HUDEP-2 (cell line): ENCODE measurements around the gene BPIFB3.
"Not testable (repeated sequence)": the region's sequence is repeated elsewhere in the genome, so short reads cannot be mapped to it uniquely, and the experiment has no call there.

Experiments
- DNase-seq, 76 experiments: peaks; one replicate each; lab custom pipeline; 2025; ENCODE audit not compliant: unreplicated experiment in 76 of 76; lab: John Stamatoyannopoulos, UW

BPIFB3 gene

DNA sequence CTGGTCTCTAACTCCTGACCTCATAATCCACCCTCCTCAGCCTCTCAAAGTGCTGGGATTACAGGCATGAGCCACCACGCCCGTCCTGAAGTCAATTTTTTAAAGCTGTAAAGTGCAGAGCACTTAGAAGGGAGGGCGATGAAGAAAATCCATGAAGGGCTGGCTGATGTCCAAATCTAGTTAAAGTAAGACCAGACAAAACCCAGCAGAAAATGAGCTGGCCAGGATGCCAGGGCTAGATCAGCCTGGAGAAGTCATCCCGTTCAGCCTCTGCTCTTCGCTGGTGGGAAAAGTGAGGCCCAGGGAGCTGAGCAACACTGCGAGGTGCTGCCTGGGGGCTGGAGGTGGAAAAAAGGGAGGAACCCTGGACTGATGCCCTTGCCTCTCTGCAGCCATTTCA is 28.8 kb downstream of the BPIFB3 start:
- DNase-seq: peak in 1 of 76 experiments; percentile 3

DNA sequence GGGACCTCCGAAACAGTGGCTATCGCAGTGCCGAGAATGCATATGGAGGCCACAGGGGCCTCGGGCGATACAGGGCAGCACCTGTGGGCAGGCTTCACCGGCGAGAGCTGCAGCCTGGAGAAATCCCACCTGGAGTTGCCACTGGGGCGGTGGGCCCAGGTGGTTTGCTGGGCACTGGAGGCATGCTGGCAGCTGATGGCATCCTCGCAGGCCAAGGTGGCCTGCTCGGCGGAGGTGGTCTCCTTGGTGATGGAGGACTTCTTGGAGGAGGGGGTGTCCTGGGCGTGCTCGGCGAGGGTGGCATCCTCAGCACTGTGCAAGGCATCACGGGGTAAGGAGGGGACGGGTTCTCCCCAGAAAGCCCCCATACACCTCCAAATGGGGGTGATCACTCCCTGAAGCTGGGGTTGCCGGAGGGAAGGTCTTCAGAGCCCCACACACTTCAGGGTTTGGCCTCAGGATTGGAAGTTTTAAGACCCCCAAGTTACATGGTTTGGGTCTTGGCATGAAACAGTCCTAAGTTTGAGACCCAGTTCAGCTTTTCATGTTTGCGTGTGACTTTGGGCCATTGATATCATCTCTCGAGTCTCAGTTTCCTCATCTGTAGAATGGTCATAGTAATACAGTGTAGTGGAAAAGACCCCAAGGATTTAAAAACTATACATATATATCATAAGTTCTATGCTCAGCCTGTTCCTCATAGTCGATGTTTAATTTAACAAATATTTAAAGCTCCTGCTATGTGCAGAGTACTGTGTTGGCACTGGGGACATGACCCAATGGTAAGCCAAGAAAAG is 30.0 kb downstream of the BPIFB3 start:
- no peak for DNase-seq

DNA sequence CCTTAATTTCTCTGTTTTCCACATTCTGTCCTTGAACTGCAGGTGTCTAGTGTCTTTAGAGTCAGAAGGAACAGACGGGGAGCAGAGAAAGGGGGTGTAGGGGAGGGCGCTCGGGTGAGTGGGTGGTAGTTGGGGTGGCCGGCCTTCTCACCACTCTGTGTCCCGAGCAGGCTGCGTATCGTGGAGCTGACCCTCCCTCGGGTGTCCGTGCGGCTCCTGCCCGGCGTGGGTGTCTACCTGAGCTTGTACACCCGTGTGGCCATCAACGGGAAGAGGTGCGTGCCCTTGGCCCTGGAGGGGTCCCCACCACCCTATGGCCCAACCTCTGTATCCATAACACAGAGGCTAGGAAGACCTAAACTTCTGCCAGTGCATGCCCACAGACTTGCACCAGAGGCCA is 31.0 kb downstream of the BPIFB3 start:
- DNase-seq: no peak

DNA sequence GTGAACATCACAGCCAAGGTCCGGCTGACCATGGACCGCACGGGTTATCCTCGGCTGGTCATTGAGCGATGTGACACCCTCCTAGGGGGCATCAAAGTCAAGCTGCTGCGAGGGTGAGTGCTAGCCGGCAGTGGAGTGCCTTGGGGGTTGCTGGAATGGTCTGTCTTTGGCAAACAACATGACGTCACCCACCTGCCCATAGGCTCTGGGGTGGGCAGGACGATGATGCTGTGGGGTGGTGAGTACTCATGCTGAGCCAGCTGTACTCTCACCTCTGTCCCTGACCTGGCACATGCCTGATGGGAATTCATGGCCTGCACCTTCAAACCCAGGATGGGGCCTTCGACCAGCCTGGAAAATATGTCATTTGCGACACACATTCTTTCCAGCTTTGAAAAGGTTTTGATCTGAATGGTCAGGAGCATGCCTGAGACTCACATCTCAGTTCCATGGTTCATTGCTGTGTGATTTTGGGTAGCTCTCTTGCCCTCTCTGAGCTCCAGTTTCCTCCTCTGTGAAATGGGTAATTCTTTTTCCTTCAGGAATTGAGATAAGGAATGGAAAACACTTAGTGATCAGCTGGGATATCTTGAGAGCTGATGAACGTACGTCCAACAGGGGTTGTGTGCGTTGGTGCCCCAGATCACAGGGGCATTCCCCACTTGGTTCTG is 32.5 kb downstream of the BPIFB3 start:
- no peak for DNase-seq

DNA sequence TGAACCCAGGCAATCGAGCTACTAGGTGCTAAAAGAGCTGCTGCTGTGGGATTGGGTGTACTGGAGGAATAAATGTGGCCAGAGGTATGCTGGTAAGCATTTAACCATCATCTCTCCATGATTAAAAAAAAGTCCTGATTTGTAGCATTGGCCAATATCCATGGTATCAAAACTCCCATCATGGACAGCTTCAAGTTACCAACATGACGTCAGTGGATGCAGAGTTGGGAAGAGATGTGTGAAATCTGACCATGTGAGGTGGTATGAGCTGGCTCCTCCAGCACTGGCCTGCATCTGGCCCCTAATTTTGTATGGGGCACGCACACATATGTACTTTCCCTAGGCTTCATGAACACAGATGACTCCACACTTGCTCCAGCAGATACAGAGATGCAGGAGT is 37.4 kb downstream of the BPIFB3 start:
- DNase-seq: no peak

DNA sequence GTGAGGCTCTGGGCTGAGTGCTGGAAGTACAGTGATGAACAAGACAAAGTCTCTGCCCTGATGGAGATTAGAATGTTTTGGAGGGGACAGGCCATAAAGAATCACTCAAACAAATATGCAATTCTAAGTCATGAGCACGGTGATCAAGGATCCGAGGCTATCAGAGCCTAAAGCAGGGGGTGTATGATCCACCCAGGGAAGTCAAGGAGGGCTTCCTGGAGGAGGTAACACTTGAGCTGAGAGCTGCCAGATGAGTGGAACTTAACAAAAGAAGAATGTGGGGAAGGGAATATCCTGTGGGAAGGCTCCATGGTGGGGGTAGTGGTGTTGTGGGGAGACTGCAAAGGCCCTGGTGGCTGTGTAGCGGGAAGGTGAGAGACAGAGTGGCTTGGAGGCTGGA is 38.0 kb downstream of the BPIFB3 start:
- no peak for DNase-seq

DNA sequence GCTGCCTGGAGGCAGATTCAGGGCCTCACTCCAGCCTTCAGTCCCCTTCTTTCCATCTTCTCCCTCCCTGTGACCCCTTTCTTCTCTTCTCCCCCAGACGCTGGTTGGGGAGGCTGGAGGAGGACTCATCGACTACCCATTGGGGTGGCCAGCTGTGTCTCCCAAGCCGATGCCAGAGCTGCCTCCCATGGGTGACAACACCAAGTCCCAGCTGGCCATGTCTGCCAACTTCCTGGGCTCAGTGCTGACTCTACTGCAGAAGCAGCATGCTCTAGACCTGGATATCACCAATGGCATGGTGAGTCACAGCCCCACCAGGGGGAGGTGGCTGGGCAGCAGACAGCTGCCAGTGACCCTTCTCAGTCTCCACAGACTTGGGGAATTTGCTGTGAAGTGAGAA is 38.7 kb downstream of the BPIFB3 start:
- DNase-seq: no peak

DNA sequence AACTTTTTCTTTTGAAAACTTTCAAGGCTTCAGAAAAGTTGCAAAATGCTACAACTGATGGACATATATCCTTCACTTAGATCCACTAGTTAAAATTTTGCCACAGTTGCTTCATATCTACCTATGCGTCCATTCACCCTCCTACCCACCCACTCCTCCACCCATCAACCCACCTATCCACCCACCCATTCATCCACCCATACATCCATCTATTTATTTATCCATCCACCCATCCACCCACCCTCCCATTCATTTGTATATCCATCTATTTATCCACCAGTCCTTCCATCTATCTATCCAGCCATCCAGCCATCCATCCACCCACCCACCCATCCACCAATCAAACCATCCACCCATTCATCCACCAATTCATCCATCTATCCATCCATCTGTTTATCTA is 39.4 kb downstream of the BPIFB3 start:
- DNase-seq: no peak

DNA sequence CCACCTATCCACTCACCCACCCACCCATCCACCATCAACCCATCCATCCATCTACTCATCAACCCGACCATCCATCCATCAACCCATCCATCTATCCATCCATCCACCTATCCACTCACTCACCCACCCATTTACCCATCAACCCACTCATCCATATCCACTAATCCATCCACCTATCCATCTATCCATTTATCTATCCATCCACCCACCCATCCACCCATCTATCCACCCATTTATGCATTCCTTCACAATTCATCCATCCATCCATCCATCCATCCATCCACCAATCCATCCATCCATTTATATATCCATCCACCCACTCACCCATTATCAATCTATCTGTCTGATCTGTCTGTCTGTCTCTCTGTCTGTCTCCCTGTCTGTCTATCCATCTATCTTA is 39.9 kb downstream of the BPIFB3 start:
- no peak for DNase-seq

DNA sequence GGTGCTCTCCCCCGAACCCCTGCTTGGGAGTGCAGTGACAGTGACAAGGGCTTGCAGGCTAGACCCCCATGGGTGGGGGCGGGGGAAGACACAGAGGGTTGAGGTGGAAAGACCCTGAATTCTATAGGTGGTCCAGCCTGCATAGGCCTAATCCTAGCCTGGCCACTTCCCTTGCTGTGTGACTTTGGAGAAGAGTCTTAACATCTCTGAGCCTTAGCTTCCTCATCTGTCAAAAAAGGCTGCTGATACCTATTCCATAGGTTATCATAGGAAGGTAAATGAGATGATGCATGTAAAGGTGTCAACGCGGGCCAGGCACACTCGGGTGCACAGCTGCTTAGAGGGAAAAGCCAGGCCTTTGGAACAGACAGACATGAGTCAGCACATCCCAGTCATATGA is 41.5 kb downstream of the BPIFB3 start:
- no peak for DNase-seq

DNA sequence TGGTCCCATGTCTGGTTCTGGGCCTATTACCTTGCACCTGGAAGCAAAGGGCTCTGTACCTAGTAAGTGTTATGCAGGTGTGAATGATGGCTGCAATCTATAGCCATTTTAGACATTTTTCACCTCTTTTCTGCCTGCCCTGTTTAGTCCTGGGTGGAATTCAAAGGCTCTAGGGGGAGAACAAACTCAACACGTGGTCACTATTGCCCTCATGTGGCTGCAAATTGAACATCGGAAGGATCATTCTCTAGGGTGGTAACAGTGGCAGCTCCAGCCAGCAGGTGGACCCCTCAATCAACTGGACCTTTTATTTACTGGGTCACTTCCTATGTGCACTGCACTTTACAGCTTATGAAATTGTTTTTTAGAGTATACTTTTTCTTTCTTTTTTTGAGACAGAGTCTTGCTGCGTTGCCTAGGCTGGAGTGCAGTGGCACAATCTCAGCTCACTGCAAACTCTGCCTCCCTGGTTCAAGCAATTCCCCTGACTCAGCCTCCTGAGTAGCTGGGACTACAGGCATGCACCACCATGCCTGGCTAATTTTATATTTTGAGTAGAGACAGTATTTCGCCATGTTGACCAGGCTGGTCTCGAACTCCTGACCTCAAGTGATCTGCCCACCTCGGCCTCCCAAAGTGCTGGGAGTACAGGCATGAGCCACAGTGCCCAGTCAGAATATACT is 42.3 kb downstream of the BPIFB3 start:
- peak in 42 of 76 experiments; percentile 0 to 66 (median 22) for DNase-seq

DNA sequence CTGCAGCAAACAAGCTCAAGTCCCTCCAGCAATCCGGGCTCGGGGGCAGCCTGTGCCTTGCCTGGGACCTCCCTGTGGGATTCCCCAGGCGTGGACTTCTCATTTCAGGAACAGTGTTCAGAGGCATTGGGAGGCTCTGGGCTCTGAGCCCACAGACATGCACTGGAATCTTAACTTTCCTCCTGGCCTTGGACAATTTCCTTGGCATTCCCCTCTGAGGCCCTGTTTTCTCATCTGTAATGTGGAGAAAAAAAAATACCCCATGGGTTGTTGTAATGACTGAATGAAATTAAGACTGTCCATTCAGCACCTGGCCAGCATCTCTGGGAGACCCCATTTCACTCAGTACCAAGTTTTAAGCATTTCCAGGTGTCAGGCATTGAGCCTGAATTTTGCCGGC is 43.3 kb downstream of the BPIFB3 start:
- DNase-seq: no peak

DNA sequence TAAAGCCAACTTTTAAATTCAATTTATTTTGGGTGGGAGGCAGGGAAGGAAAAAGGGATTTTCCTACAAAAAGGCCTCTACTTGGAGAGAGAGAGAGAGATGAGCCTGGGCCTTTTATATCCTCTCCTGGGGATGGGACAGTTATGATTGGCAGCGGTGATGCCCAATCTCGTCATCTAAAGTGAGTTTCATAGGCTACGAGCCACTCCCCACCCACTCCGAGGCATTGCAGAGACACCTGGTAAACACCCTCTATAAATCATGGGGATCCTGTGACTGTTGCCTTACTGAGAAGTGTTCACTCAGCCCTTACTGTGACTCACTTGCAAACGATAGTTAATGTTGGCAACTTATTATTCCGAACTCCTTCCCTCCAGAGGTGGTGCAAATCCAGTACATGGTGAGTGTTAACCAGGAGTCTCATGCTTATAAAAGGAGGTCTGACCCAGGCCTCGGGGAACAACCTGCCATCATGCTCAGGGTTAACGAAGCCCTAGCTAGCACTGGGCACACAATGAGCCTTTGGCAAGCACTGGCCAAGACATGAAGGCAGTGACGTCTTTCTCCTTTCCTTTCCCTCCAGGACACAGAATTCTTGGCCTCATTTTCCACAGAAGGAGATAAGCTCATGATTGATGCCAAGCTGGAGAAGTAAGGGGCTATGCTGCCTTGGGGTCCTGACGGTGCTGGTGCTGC is 46.3 kb downstream of the BPIFB3 start:
- DNase-seq: no peak

DNA sequence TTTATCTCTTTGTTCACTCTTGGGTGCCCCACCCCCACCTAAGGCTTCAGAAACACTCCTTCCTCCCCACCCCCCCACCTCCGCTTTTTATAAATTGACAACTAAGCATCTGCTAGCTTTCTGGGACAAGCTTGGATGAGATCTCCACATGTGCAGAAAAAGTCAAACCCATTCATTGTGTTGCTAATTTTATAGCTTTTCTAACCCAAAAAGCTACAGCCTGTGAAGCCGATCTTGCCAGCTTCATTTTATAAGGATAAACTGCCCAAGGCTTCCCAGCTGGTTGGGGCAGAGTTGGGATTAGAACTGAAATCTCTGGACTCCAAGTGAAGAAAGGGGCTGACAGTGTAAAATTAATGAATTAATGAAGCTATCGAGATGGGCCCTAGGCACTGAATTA is 49.9 kb downstream of the BPIFB3 start:
- DNase-seq: no peak

DNA sequence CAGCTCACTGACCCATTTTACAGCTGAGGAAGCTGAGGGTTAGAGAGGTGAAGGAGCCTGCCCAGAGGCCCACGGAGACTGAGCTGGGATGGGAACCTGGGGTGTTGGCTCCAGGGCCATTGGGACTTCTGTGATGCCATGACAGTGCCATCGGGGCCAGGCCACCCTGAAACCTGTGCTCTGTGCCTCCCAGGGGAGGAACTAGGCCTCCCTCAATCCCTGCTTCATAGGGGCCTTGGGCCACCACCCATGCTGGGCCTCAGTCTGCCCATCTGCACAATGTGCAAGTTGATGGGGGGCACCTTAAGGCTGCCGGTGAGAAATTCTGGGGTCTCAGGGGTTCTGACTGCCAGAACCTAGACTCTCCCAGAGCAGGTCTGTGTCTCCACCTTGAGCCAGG is 50.6 kb downstream of the BPIFB3 start:
- no peak for DNase-seq

DNA sequence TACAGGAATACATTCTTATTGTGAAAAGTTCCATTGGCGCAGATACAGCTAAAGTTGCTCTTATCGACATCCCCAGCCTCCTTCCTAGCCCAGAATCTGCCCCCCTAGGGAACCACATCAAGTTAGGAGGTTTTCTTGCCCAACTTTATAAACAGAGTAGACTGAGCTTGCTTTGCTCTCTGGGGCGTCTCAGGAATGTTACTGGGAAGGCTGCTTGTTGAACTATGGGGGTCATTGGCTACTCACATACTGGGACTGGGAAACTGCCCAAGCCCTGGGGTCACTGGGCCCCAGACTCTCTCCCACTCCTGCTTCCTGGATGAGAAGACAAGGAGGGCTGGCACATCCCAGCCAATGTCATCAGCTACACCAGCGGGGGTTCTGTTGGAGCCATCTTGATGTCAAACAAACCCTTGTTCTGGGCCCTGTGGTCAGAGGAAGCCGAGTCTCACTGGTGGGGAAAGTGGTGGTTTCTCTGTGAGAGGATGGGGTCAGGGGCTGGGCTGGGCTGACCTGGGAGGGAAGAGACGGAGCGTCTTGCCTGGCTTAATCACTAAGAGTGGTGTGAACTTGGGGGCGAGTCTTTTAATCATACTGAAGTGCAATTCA is 51.7 kb downstream of the BPIFB3 start:
- DNase-seq: no peak

DNA sequence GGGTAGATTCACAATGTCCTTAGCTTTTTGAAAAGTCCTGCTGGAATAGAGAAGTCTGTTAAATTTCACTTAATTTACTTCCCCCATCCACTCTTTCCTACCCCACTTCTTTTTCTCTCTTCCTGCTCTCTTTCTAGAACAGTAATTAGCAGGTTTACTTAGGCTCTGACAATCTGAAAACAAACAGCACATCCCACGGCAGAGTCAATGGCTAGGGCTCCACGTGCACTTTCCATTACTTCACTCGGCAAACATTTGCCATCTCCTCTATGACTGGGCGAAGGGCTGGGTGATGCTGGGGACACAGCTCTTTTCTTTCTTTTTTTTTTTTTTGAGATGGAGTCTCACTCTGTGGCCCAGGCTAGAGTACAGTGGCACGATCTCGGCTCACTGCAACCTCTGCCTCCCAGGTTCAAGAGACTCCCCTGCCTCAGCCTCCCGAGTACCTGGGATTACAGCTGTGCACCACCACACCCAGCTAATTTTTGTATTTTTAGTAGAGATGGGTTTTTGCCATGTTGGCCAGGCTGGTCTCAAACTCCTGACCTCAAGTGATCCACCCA is 52.4 kb downstream of the BPIFB3 start:
- DNase-seq: not testable (repeated sequence)

DNA sequence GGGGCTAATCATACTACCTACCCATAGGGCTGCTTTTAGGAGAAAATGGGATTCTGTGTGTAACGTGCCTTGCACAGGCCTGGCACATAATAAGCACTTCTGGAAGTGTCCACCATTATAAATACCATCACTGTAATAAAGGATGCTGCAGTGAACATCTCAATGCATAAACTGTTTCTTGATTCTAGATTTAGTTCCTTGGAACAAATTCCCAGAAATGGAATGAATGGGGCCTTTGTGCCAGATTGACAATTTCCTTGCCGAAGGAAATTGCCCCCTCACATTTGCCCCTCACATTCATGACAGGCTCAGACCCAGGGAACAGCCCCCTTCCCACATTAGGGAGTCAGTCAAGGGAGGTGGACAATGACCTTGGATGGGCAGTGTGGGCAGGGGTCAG is 55.0 kb downstream of the BPIFB3 start:
- DNase-seq: no peak

DNA sequence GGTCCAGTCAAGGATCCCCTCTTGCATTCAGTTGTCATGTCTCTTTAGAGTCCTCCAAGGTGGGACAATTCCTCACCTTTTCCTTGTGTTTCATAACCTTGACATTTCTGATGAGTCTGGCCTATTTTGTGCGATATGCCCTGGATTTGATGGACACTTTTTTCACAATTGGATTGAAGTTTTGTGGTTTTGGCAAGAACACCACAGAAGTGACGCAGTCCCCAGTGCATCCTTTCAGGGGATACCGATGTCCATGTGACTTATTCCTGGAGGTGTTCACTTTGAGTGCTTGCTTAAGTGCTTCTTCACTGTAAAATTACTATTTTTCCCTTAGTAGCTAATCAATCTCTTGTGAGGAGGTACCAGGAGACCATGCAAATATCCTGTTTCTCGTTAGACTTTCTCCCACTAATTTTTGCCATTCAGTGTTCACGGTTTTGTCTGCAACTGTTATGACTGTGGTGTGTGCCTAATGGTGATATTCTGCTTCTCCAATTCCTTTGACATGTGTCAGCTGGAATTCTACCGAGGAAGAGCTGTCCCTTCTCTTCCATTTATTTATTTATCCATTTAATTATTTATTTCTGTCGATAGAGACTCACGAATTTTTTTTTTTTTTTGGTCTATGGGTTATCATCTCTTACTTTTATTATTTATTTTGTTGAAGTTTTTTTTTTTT is 56.6 kb downstream of the BPIFB3 start:
- DNase-seq: no peak

DNA sequence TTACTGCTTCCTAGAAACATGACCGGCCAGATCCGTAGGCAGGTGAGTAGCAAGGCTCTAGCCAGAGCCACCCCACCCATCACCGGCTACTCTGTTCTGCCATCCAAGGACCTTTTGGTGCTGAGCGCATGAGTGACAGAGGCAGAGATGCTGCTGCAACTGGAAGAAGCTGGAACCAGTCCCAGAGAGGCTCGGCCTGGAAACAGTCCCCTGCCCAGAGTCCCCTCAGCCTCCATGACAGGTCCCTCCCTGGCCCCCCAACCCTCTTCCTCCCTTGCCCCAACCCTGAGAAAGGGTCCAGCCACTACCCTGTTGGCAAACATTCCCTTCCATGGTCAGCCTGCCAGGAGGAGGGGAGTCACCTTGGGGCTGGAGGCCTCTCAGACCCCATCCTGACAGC is 57.6 kb downstream of the BPIFB3 start:
- DNase-seq: no peak
